BLaER1 (cell line): Measurements from ENCODE around the gene COX4I1.

ENCODE experiments used
- H3K27ac ChIP-seq: shearing (Covaris generic); formaldehyde crosslinking; 2 replicates; pipeline ENCODE4 v1.8.1; 2022
- H3K27me3 ChIP-seq: shearing (Covaris generic); formaldehyde crosslinking; 2 replicates; pipeline ENCODE4 v1.8.1; 2022
- H3K36me3 ChIP-seq: shearing (Covaris generic); formaldehyde crosslinking; 2 replicates; pipeline ENCODE4 v1.8.1; 2022
- H3K4me1 ChIP-seq: shearing (Covaris generic); formaldehyde crosslinking; 2 replicates; pipeline ENCODE4 v1.8.1; 2022
- H3K4me2 ChIP-seq: shearing (Covaris generic); formaldehyde crosslinking; 2 replicates; pipeline ENCODE4 v1.8.1; 2022
- H3K4me3 ChIP-seq: shearing (Covaris generic); formaldehyde crosslinking; 2 replicates; pipeline ENCODE4 v1.8.1; 2022
- H3K9ac ChIP-seq: shearing (Covaris generic); formaldehyde crosslinking; 2 replicates; pipeline ENCODE4 v1.8.1; 2022
- H3K9me3 ChIP-seq: shearing (Covaris generic); formaldehyde crosslinking; 2 replicates; pipeline ENCODE4 v1.8.1; 2022
- H4K20me1 ChIP-seq: shearing (Covaris generic); formaldehyde crosslinking; 2 replicates; pipeline ENCODE4 v1.8.1; 2022
- Cebpa-rat ChIP-seq: shearing (Covaris generic); IDR thresholded peaks from 2 replicates; pipeline ENCODE4 v1.8.1; 2022

Gene COX4I1

GRCh38 chr16:85829171-85829719 lies 29.8 kb downstream of the COX4I1 start:
- no peaks in the 10 kb centered on the region for H3K27me3 ChIP-seq
- H3K27ac ChIP-seq: peak overlapping the region; percentile 74
- H3K4me3 ChIP-seq: peak overlapping the region; percentile 44; the same call in 1 of the 2 replicates
- H3K9me3 ChIP-seq: no peaks in the 10 kb centered on the region
- H3K4me1 ChIP-seq: peaks cover 93% of the 10 kb centered on the region
- peak overlapping the region; percentile 84 for H3K4me2 ChIP-seq
- no peaks in the 10 kb centered on the region for H3K36me3 ChIP-seq
- H3K9ac ChIP-seq: peak overlapping the region; percentile 34; the same call in 1 of the 2 replicates
- TF ChIP-seq Cebpa-rat: no peak
- H4K20me1 ChIP-seq: no peaks in the 10 kb centered on the region

GRCh38 chr16:85829751-85830445 lies 30.4 kb downstream of the COX4I1 start:
- Histone ChIP-seq H3K9me3 (no peaks in the 10 kb centered on the region), H3K27me3 (no peaks in the 10 kb centered on the region), H3K9ac (peak overlapping the region; percentile 34; the same call in 1 of the 2 replicates), H3K4me3 (peak overlapping the region; percentile 44; the same call in 1 of the 2 replicates), H3K36me3 (no peaks in the 10 kb centered on the region), H3K4me1 (peaks cover 90% of the 10 kb centered on the region), H3K4me2 (peak overlapping the region; percentile 84), H4K20me1 (no peaks in the 10 kb centered on the region), H3K27ac (peak overlapping the region; percentile 74)
- TF ChIP-seq Cebpa-rat: peak; percentile 89

- TF ChIP-seq Cebpa-rat: no peak
- Histone ChIP-seq H3K9me3 (no peaks in the 10 kb centered on the region), H3K4me2 (peak overlapping the region; percentile 84), H3K9ac (no peak overlapping the region; the same call in 1 of the 2 replicates), H3K27me3 (no peaks in the 10 kb centered on the region), H4K20me1 (no peaks in the 10 kb centered on the region), H3K4me3 (no peak overlapping the region), H3K4me1 (peaks cover 92% of the 10 kb centered on the region), H3K36me3 (no peaks in the 10 kb centered on the region), H3K27ac (peak overlapping the region; percentile 85; the same call in 1 of the 2 replicates)
Observed at GRCh38 chr16:85830821-85831220, 31.3 kb downstream of the COX4I1 start.

- Histone ChIP-seq H3K4me3 (peak overlapping the region; percentile 16; the same call in 1 of the 2 replicates), H4K20me1 (no peaks in the 10 kb centered on the region), H3K4me2 (peak overlapping the region; percentile 85), H3K9ac (peak overlapping the region; percentile 67), H3K9me3 (no peaks in the 10 kb centered on the region), H3K36me3 (no peaks in the 10 kb centered on the region), H3K27ac (peak overlapping the region; percentile 85), H3K4me1 (peaks cover 90% of the 10 kb centered on the region), H3K27me3 (no peaks in the 10 kb centered on the region)
- no peak for TF ChIP-seq Cebpa-rat
Observed at GRCh38 chr16:85832570-85833218, 33.2 kb downstream of the COX4I1 start.

- H3K36me3 ChIP-seq: no peaks in the 10 kb centered on the region
- H3K27ac ChIP-seq: peak overlapping the region; percentile 85
- peak overlapping the region; percentile 67 for H3K9ac ChIP-seq
- H3K27me3 ChIP-seq: no peaks in the 10 kb centered on the region
- TF ChIP-seq Cebpa-rat: no peak
- no peaks in the 10 kb centered on the region for H3K9me3 ChIP-seq
- no peaks in the 10 kb centered on the region for H4K20me1 ChIP-seq
- peak overlapping the region; percentile 85 for H3K4me2 ChIP-seq
- H3K4me3 ChIP-seq: peak overlapping the region; percentile 16; the same call in 1 of the 2 replicates
- peaks cover 85% of the 10 kb centered on the region for H3K4me1 ChIP-seq
Observed at GRCh38 chr16:85833219-85833920, 33.9 kb downstream of the COX4I1 start.

GRCh38 chr16:85834741-85835140 lies 35.2 kb downstream of the COX4I1 start:
- Histone ChIP-seq H3K27me3 (no peaks in the 10 kb centered on the region), H4K20me1 (no peaks in the 10 kb centered on the region), H3K4me3 (no peak overlapping the region), H3K36me3 (no peaks in the 10 kb centered on the region), H3K9me3 (no peaks in the 10 kb centered on the region), H3K4me2 (peak overlapping the region; percentile 85), H3K9ac (no peak overlapping the region), H3K27ac (peak overlapping the region; percentile 32; the same call in 1 of the 2 replicates), H3K4me1 (peaks cover 85% of the 10 kb centered on the region)
- TF ChIP-seq Cebpa-rat: no peak

- H3K4me3 ChIP-seq: no peak overlapping the region
- TF ChIP-seq Cebpa-rat: no peak
- no peaks in the 10 kb centered on the region for H3K9me3 ChIP-seq
- peak overlapping the region; percentile 85 for H3K4me2 ChIP-seq
- no peaks in the 10 kb centered on the region for H3K27me3 ChIP-seq
- no peaks in the 10 kb centered on the region for H3K36me3 ChIP-seq
- peaks cover 85% of the 10 kb centered on the region for H3K4me1 ChIP-seq
- peak overlapping the region; percentile 32 for H3K27ac ChIP-seq
- H3K9ac ChIP-seq: no peak overlapping the region
- H4K20me1 ChIP-seq: no peaks in the 10 kb centered on the region
Observed at GRCh38 chr16:85835227-85835751, 35.8 kb downstream of the COX4I1 start.

- no peaks in the 10 kb centered on the region for H3K9me3 ChIP-seq
- H3K4me1 ChIP-seq: peaks cover 85% of the 10 kb centered on the region
- TF ChIP-seq Cebpa-rat: no peak
- peak overlapping the region; percentile 31; the same call in 1 of the 2 replicates for H3K27ac ChIP-seq
- no peaks in the 10 kb centered on the region for H3K27me3 ChIP-seq
- H3K4me2 ChIP-seq: peak overlapping the region; percentile 85
- H3K9ac ChIP-seq: peak overlapping the region; percentile 33; the same call in 1 of the 2 replicates
- H3K4me3 ChIP-seq: no peak overlapping the region
- no peaks in the 10 kb centered on the region for H3K36me3 ChIP-seq
- H4K20me1 ChIP-seq: no peaks in the 10 kb centered on the region
Observed at GRCh38 chr16:85835956-85836705, 36.6 kb downstream of the COX4I1 start.
